Esophagus muscularis mucosa (tissue), 4 donors: ENCODE data around the gene GPBP1L1.

Source experiments
- EP300 ChIP-seq: sonication (generic); formaldehyde crosslinking; IDR thresholded peaks from one replicate; pipeline ENCODE4 v1.6.1; 2017; ENCODE audit warnings: antibody characterized with exemption
- POLR2A ChIP-seq: fragments of 450-650 bp; IDR thresholded peaks from one replicate; pipeline ENCODE4 v1.6.1; 2017; ENCODE audit warnings: antibody characterized with exemption, moderate library complexity, mild to moderate bottlenecking, low read depth
- POLR2AphosphoS5 ChIP-seq, 2 donors: sonication (generic); formaldehyde crosslinking; IDR thresholded peaks; one replicate each; pipeline ENCODE4 v1.6.1; 2017; ENCODE audit warnings: antibody characterized with exemption in 2 of 2
- TF ChIP-seq, protein P1 (sequence below), 3 experiments: fragments of 200-600 bp in 2 of 3; fragments of 450-650 bp in 1 of 3; sonication (generic) in 2 of 3; IDR thresholded peaks; one replicate each; pipeline ENCODE4 v1.5.1; 2017 to 2019; ENCODE audit warnings: antibody characterized with exemption in 3 of 3, mild to moderate bottlenecking in 2 of 3, moderate library complexity in 1 of 3

DNA sequence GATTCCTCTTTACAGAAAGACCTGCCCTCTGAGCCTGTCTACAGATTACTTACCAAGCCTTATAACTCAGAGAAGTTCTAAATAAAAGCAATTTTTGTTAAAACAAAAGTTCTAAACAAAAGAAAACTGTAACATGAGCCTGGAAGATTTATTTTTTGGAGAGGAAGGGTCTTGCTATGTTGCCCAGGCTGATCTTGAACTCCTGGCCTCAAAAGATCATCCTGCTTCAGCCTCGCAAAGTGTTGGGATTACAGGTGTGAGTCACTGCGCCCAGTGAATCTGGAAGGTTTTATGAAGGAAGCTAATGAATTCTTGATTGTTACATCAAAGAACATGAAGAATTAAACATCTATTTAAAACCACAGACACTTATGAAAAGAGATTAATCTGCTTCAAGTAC lies 27.1 kb downstream of the GPBP1L1 start:
- TF ChIP-seq, protein P1, sequence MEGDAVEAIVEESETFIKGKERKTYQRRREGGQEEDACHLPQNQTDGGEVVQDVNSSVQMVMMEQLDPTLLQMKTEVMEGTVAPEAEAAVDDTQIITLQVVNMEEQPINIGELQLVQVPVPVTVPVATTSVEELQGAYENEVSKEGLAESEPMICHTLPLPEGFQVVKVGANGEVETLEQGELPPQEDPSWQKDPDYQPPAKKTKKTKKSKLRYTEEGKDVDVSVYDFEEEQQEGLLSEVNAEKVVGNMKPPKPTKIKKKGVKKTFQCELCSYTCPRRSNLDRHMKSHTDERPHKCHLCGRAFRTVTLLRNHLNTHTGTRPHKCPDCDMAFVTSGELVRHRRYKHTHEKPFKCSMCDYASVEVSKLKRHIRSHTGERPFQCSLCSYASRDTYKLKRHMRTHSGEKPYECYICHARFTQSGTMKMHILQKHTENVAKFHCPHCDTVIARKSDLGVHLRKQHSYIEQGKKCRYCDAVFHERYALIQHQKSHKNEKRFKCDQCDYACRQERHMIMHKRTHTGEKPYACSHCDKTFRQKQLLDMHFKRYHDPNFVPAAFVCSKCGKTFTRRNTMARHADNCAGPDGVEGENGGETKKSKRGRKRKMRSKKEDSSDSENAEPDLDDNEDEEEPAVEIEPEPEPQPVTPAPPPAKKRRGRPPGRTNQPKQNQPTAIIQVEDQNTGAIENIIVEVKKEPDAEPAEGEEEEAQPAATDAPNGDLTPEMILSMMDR (IDR thresholded peaks at IDR 0.05), result no peak
- TF ChIP-seq POLR2AphosphoS5 (IDR thresholded peaks at IDR 0.05), result no peak
- no peak for TF ChIP-seq POLR2A
- TF ChIP-seq EP300, result no peak
